GM23338 (cell line): ENCODE results near the gene NARS2. TPM values are rescaled to one million over a fixed set of nuclear protein-coding genes. Genes with fewer than 3 reads are reported as not detected.
"Not testable (repeated sequence)": the region's sequence is repeated elsewhere in the genome, so short reads cannot be mapped to it uniquely, and the experiment has no call there.

ENCODE experiments used
- ATAC-seq: fragments of 200-7000 bp; cut with Tn5 transposase; 3 replicates; pipeline ENCODE4 v1.9.1; 2020
- DNase-seq: peaks from one replicate; pipeline ENCODE4 v3.0.0-alpha.2; 2015; ENCODE audit warnings: low spot score
- H2AFZ ChIP-seq: fragments of 200-600 bp; sonication (generic); 2 replicates; pipeline ENCODE4 v1.8.0; 2016; ENCODE audit warnings: antibody characterized with exemption, mild to moderate bottlenecking, moderate library complexity
- H3F3A ChIP-seq: fragments of 200-600 bp; sonication (generic); replicated peaks from 2 replicates; pipeline ENCODE4 v1.8.0; 2017; ENCODE audit warnings: antibody characterized with exemption, mixed run types, low read depth
- H3K27ac ChIP-seq: fragments of 200-600 bp; sonication (generic); 2 replicates; pipeline ENCODE4 v1.6.1; 2016; ENCODE audit warnings: low read depth
- H3K27me3 ChIP-seq: fragments of 200-600 bp; sonication (generic); 2 replicates; pipeline ENCODE4 v1.8.0; 2016; ENCODE audit warnings: mild to moderate bottlenecking, mixed run types, moderate library complexity; ENCODE audit not compliant: insufficient read depth
- H3K36me3 ChIP-seq: fragments of 200-600 bp; sonication (generic); 2 replicates; pipeline ENCODE4 v1.8.0; 2016; ENCODE audit warnings: mild to moderate bottlenecking; ENCODE audit not compliant: insufficient read depth
- H3K4me1 ChIP-seq: fragments of 200-600 bp; sonication (generic); 2 replicates; pipeline ENCODE4 v1.8.0; 2016; ENCODE audit warnings: mild to moderate bottlenecking, moderate library complexity; ENCODE audit not compliant: insufficient read depth
- H3K4me2 ChIP-seq: fragments of 200-600 bp; sonication (generic); 2 replicates; pipeline ENCODE4 v1.7.1; 2017; ENCODE audit warnings: mixed run types
- H3K4me3 ChIP-seq: fragments of 200-600 bp; sonication (generic); 2 replicates; pipeline ENCODE4 v1.6.1; 2016; ENCODE audit warnings: mixed run types
- H3K79me2 ChIP-seq: fragments of 200-600 bp; sonication (generic); replicated peaks from 2 replicates; pipeline ENCODE4 v1.8.0; 2017; ENCODE audit warnings: mild to moderate bottlenecking; ENCODE audit not compliant: insufficient read depth
- H3K9me2 ChIP-seq: fragments of 200-600 bp; sonication (generic); 2 replicates; pipeline ENCODE4 v1.8.0; 2017; ENCODE audit not compliant: insufficient read depth
- H4K20me1 ChIP-seq: fragments of 200-600 bp; sonication (generic); replicated peaks from 2 replicates; pipeline ENCODE4 v1.8.0; 2017; ENCODE audit warnings: mild to moderate bottlenecking; ENCODE audit not compliant: insufficient read depth
- H3K27ac Mint-ChIP-seq: 2 replicates; pipeline ENCODE4 v1.8.0; 2020; ENCODE audit warnings: inconsistent platforms, mild to moderate bottlenecking, moderate library complexity, mixed read lengths
- H3K27me3 Mint-ChIP-seq: 3 replicates; pipeline ENCODE4 v1.8.0; 2022; ENCODE audit warnings: low read depth, mild to moderate bottlenecking, moderate library complexity, mixed read lengths, inconsistent platforms; ENCODE audit not compliant: insufficient read depth, poor library complexity
- H3K36me3 Mint-ChIP-seq: 3 replicates; pipeline ENCODE4 v1.8.0; 2021; ENCODE audit warnings: low read depth, mild to moderate bottlenecking, inconsistent platforms, moderate library complexity, mixed read lengths
- H3K4me1 Mint-ChIP-seq: 3 replicates; pipeline ENCODE4 v1.8.0; 2020; ENCODE audit warnings: mild to moderate bottlenecking, inconsistent platforms, mixed read lengths
- H3K4me3 Mint-ChIP-seq: 3 replicates; pipeline ENCODE4 v1.8.0; 2021; ENCODE audit warnings: moderate library complexity, mild to moderate bottlenecking, inconsistent platforms, mixed read lengths
- H3K9me3 Mint-ChIP-seq: 3 replicates; pipeline ENCODE4 v1.8.0; 2020; ENCODE audit warnings: moderate library complexity, mild to moderate bottlenecking, inconsistent platforms, mixed read lengths
- CTCF ChIP-seq, 2 experiments: fragments of 200-600 bp in 1 of 2; sonication (generic) in 1 of 2; conservative IDR thresholded peaks; 2 replicates each; pipeline versions ENCODE4 v1.5.1 to v1.6.1; 2016 to 2017; ENCODE audit warnings: antibody characterized with exemption in 2 of 2, low read depth in 2 of 2, mild to moderate bottlenecking in 2 of 2, moderate library complexity in 1 of 2
- NANOG ChIP-seq: IDR thresholded peaks from 2 replicates; pipeline ENCODE4 v1.6.1; 2016; ENCODE audit warnings: antibody characterized with exemption, borderline replicate concordance
- POLR2AphosphoS5 ChIP-seq: IDR thresholded peaks from 2 replicates; pipeline ENCODE4 v1.6.1; 2016; ENCODE audit warnings: antibody characterized with exemption, low read depth
- ZNF114 ChIP-seq: fragments of 250-450 bp; sonication (Bioruptor Pico); IDR thresholded peaks from 2 replicates; pipeline ENCODE4 v1.5.0; 2020; ENCODE audit warnings: mild to moderate bottlenecking, moderate library complexity
- polyA plus RNA-seq: library from polyadenylated mRNA; unstranded; fragments of >200 nt; fragmentation: Nextera tagmentation; extraction: Ambion mirVana; gene quantifications from 2 replicates; pipeline ENCODE4 v1.2.1, GENCODE V29; 2016
- total RNA-seq: library from RNA; depleted of rRNA; stranded (reverse); fragments of >200 nt; shearing (Covaris generic); gene quantifications from 2 replicates; pipeline ENCODE4 v1.2.3, GENCODE V29; 2014
- TF ChIP-seq, protein P1 (sequence below): IDR thresholded peaks from 2 replicates; pipeline ENCODE4 v1.6.1; 2016; ENCODE audit warnings: antibody characterized with exemption

Gene NARS2
- total and polyA plus RNA-seq, 2 experiments from 2014 or later: 45.7 to 62.0 TPM

GRCh38 chr11:78467370-78467769, 107.3 kb downstream of the NARS2 start:
- DNase-seq (no peak), ATAC-seq (no peak)
- TF ChIP-seq, protein P1, sequence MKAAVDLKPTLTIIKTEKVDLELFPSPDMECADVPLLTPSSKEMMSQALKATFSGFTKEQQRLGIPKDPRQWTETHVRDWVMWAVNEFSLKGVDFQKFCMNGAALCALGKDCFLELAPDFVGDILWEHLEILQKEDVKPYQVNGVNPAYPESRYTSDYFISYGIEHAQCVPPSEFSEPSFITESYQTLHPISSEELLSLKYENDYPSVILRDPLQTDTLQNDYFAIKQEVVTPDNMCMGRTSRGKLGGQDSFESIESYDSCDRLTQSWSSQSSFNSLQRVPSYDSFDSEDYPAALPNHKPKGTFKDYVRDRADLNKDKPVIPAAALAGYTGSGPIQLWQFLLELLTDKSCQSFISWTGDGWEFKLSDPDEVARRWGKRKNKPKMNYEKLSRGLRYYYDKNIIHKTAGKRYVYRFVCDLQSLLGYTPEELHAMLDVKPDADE: no peak
- no peak for TF ChIP-seq POLR2AphosphoS5
- H3K27me3 ChIP-seq: no peaks in the 10 kb centered on the region
- Mint-ChIP-seq H3K4me3 (no peak overlapping the region), H3K36me3 (peaks cover 46% of the 10 kb centered on the region), H3K4me1 (peaks cover 12% of the 10 kb centered on the region), H3K9me3 (peaks cover 6% of the 10 kb centered on the region; the same call in 2 of the 3 replicates), H3K27ac (no peak overlapping the region), H3K27me3 (peaks cover 4% of the 10 kb centered on the region)
- H3K27ac ChIP-seq: no peak overlapping the region
- peaks cover 17% of the 10 kb centered on the region for H3K36me3 ChIP-seq
- no peaks in the 10 kb centered on the region for H3K79me2 ChIP-seq
- H3K4me1 ChIP-seq: 0 out of 2 replicates have a peak, but pooled peaks cover 5% of the 10 kb centered on the region
- H3F3A ChIP-seq: no peaks in the 10 kb centered on the region
- H3K4me3 ChIP-seq: no peak overlapping the region
- H2AFZ ChIP-seq: no peak overlapping the region
- H4K20me1 ChIP-seq: no peaks in the 10 kb centered on the region
- H3K9me2 ChIP-seq: no peaks in the 10 kb centered on the region
- no peak overlapping the region for H3K4me2 ChIP-seq

- ATAC-seq: no peak
- H3K4me3 Mint-ChIP-seq: no peak overlapping the region
- Histone ChIP-seq H3K4me2 (no peak overlapping the region), H3K9me2 (0 out of 2 replicates have a peak, but pooled peaks cover 1% of the 10 kb centered on the region), H2AFZ (no peak overlapping the region), H4K20me1 (no peaks in the 10 kb centered on the region), H3K79me2 (no peaks in the 10 kb centered on the region; the same call in 1 of the 2 replicates), H3K4me3 (no peak overlapping the region), H3K36me3 (peaks cover 21% of the 10 kb centered on the region), H3K27ac (no peak overlapping the region), H3K27me3 (no peaks in the 10 kb centered on the region), H3K4me1 (no peaks in the 10 kb centered on the region), H3F3A (no peaks in the 10 kb centered on the region)
- H3K9me3 Mint-ChIP-seq: peaks cover 6% of the 10 kb centered on the region; the same call in 2 of the 3 replicates
- no peak for TF ChIP-seq NANOG
- TF ChIP-seq, protein P1: no peak
- TF ChIP-seq CTCF (conservative IDR thresholded peaks at IDR 0.05; ENCODE audit: low read depth in 2 of 2): no peak
- no peak for TF ChIP-seq POLR2AphosphoS5
- TF ChIP-seq ZNF114 (CRISPR knock-in tag): no peak
- H3K27me3 Mint-ChIP-seq: peaks cover 4% of the 10 kb centered on the region
- no peak overlapping the region for H3K27ac Mint-ChIP-seq
- peaks cover 5% of the 10 kb centered on the region; the same call in 2 of the 3 replicates for H3K4me1 Mint-ChIP-seq
- DNase-seq: no peak
- peaks cover 49% of the 10 kb centered on the region for H3K36me3 Mint-ChIP-seq
Observed at GRCh38 chr11:78465169-78465942, 109.3 kb downstream of the NARS2 start.

DNA sequence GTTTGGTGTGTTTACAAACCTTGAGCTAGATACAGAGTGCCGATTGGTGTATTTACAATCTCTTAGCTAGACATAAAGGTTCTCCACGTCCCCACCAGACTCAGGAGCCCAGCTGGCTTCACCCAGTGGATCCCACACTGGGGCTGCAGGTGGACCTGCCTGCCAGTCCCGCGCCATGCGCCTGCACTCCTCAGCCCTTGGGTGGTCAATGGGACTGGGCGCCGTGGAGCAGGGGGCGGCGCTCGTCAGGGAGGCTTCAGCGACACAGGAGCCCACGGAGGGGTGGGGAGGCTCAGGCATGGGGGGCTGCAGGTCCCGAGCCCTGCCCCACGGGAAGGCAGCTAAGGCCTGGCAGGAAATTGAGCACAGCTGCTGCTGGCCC, 109.9 kb downstream of the NARS2 start:
- not testable (repeated sequence) for H2AFZ ChIP-seq, H3K4me3 Mint-ChIP-seq, H3K4me3 ChIP-seq, H3K4me1 Mint-ChIP-seq, H3K27ac ChIP-seq, H3K9me2 ChIP-seq, H3K4me1 ChIP-seq, H3K27ac Mint-ChIP-seq, H3K4me2 ChIP-seq, H3F3A ChIP-seq, H3K27me3 ChIP-seq, H3K9me3 Mint-ChIP-seq, DNase-seq, H4K20me1 ChIP-seq, H3K79me2 ChIP-seq, H3K27me3 Mint-ChIP-seq, ATAC-seq
- H3K36me3 ChIP-seq: peaks cover 21% of the 10 kb centered on the region
- peaks cover 54% of the 10 kb centered on the region for H3K36me3 Mint-ChIP-seq
